GM12878 (cell line): Measurements from ENCODE around the gene RFX7. TPM values are rescaled to one million over a fixed set of nuclear protein-coding genes. Genes with fewer than 3 reads are reported as not detected.

Experiments used
- ATAC-seq: fragments of 200-7000 bp; cut with Tn5 transposase; 3 replicates; pipeline ENCODE4 v1.9.1; 2020; ENCODE audit warnings: mild to moderate bottlenecking, moderate library complexity
- BruUV-seq: library from RNA; stranded (reverse); fragments of 400-500 nt; replicated peaks from 2 replicates; lab custom pipeline; 2021; lab: Mats Ljungman, UMichigan
- CTCF ChIA-PET: fragments of 300-600 bp; sonication (Branson Sonifier 250); formaldehyde crosslinking; extraction: SDS; loops from one replicate; lab custom pipeline; 2021; ENCODE audit warnings: inconsistent platforms; lab: Yijun Ruan, JAX
- POLR2A ChIA-PET: fragments of 350-600 bp; formaldehyde crosslinking; extraction: SDS; loops from one replicate; lab custom pipeline; 2021; ENCODE audit warnings: inconsistent platforms; lab: Charles Lee
- RAD21 ChIA-PET: fragments of 300-600 bp; sonication (Branson Sonifier 250); formaldehyde crosslinking; loops from one replicate; lab custom pipeline; 2023; ENCODE audit warnings: antibody characterized with exemption; ENCODE audit not compliant: unreplicated experiment; lab: Charles Lee
- SMC1A ChIA-PET: fragments of 300-600 bp; sonication (Branson Sonifier 250); formaldehyde crosslinking; loops from one replicate; lab custom pipeline; 2023; ENCODE audit not compliant: unreplicated experiment, uncharacterized antibody; lab: Charles Lee
- DNase-seq: peaks from one replicate; pipeline ENCODE4 v3.0.0-alpha.2; 2011; ENCODE audit warnings: low read depth, low spot score
- FAIRE-seq: peaks from 3 replicates; lab custom pipeline; 2011; peaks lifted over from hg19 to GRCh38; lab: Jason Lieb, UNC
- H2AFZ ChIP-seq: 2 replicates; pipeline ENCODE4 v1.6.0; 2011; ENCODE audit warnings: low read depth, low read length, control low read depth; ENCODE audit not compliant: control insufficient read depth
- H3K27ac ChIP-seq: 2 replicates; pipeline ENCODE4 v1.5.1; 2011; ENCODE audit warnings: control low read depth; ENCODE audit not compliant: control insufficient read depth, insufficient read depth
- H3K27me3 ChIP-seq, 2 experiments: replicated peaks in 1 of 2; 2 replicates each; pipeline versions ENCODE4 v1.6.0 to v1.6.1; 2011; ENCODE audit warnings: low read length in 1 of 2; ENCODE audit not compliant: control insufficient read depth in 2 of 2, insufficient read depth in 2 of 2
- H3K36me3 ChIP-seq, 2 experiments: 2 replicates each; pipeline ENCODE4 v1.5.1; 2011; ENCODE audit warnings: low read length in 1 of 2; ENCODE audit not compliant: control insufficient read depth in 2 of 2, insufficient read depth in 2 of 2
- H3K4me1 ChIP-seq: 2 replicates; pipeline ENCODE4 v1.6.1; 2011; ENCODE audit warnings: mild to moderate bottlenecking, low read length, moderate library complexity, mixed read lengths; ENCODE audit not compliant: control insufficient read depth, insufficient read depth
- H3K4me2 ChIP-seq: 2 replicates; pipeline ENCODE4 v1.6.0; 2011; ENCODE audit warnings: control low read depth; ENCODE audit not compliant: control insufficient read depth, insufficient read depth
- H3K4me3 ChIP-seq: fragments of 200-600 bp; sonication (generic); 2 replicates; pipeline ENCODE4 v1.5.1; 2016
- H3K79me2 ChIP-seq: 2 replicates; pipeline ENCODE4 v1.6.0; 2011; ENCODE audit warnings: low read length; ENCODE audit not compliant: control insufficient read depth, insufficient read depth
- H3K9ac ChIP-seq: 2 replicates; pipeline ENCODE4 v1.8.0; 2011; ENCODE audit warnings: low read length, control low read depth, mixed read lengths; ENCODE audit not compliant: control insufficient read depth, insufficient read depth
- H3K9me3 ChIP-seq: replicated peaks from 3 replicates; pipeline ENCODE4 v1.5.1; 2011; ENCODE audit warnings: mild to moderate bottlenecking, low read length; ENCODE audit not compliant: control insufficient read depth, insufficient read depth
- H4K20me1 ChIP-seq: 2 replicates; pipeline ENCODE4 v1.6.0; 2011; ENCODE audit not compliant: control insufficient read depth, insufficient read depth
- CBX3 ChIP-seq: fragments of 200-600 bp; sonication (generic); IDR thresholded peaks from 2 replicates; pipeline ENCODE4 v1.6.1; 2016; ENCODE audit warnings: low read depth, borderline replicate concordance
- CBX5 ChIP-seq: sonication (generic); IDR thresholded peaks from 2 replicates; pipeline ENCODE4 v1.6.1; 2016; ENCODE audit warnings: low read depth, moderate library complexity, mild to moderate bottlenecking, inconsistent platforms
- HCFC1 ChIP-seq: fragments of 150-350 bp; IDR thresholded peaks from 2 replicates; pipeline ENCODE4 v1.6.1; 2014; ENCODE audit warnings: low read length
- KLF5 ChIP-seq: fragments of 450-650 bp; IDR thresholded peaks from 2 replicates; pipeline ENCODE4 v1.6.1; 2014; ENCODE audit warnings: mild to moderate bottlenecking; ENCODE audit not compliant: partially characterized antibody
- PKNOX1 ChIP-seq: fragments of 450-650 bp; IDR thresholded peaks from 2 replicates; pipeline ENCODE4 v1.6.1; 2016; ENCODE audit warnings: mild to moderate bottlenecking
- RBBP5 ChIP-seq: fragments of 200-600 bp; sonication (generic); conservative IDR thresholded peaks from 2 replicates; pipeline ENCODE4 v1.6.1; 2016
- REST ChIP-seq: IDR thresholded peaks from 2 replicates; pipeline ENCODE4 v1.6.1; 2012; ENCODE audit warnings: mild to moderate bottlenecking, low read depth, low read length
- SIX5 ChIP-seq: IDR thresholded peaks from 2 replicates; pipeline ENCODE4 v1.6.1; 2011; ENCODE audit warnings: mild to moderate bottlenecking, low read depth, low read length, moderate library complexity; ENCODE audit not compliant: severe bottlenecking
- ZBED1 ChIP-seq: IDR thresholded peaks from 2 replicates; pipeline ENCODE4 v1.6.1; 2016; ENCODE audit warnings: borderline replicate concordance
- ZBTB33 ChIP-seq: fragments of 450-650 bp; IDR thresholded peaks from 2 replicates; pipeline ENCODE4 v1.6.1; 2017; ENCODE audit warnings: mild to moderate bottlenecking
- WGBS: methylation state at CpG from one replicate; pipeline ENCODE4 v1.1.6; 2016; ENCODE audit warnings: low lambda C conversion rate; ENCODE audit not compliant: insufficient replicate concordance, insufficient coverage; ENCODE audit errors: missing lambda C conversion rate; 5-methylcytosine and 5-hydroxymethylcytosine counted together
- in situ Hi-C: fragments of 300-500 bp; cut with MboI; formaldehyde crosslinking; loops from 9 replicates; pipeline ENCODE4 v1.14.3; 2018; ENCODE audit warnings: mixed read lengths
- intact Hi-C: fragments of 100-400 bp; cut with micrococcal nuclease; formaldehyde crosslinking; loops from one replicate; pipeline ENCODE4 v1.14.2; 2022; ENCODE audit not compliant: unreplicated experiment
- polyA plus RNA-seq, 11 experiments: library from polyadenylated mRNA; depleted of rRNA in 4 of 11; unstranded in 6 of 11; stranded (reverse) in 5 of 11; fragments of >200 nt; fragmentation: Nextera tagmentation in 4 of 11; fragmentation: Illumina TruSeq in 1 of 11; extraction: Ambion mirVana in 4 of 11; extraction: Trizol in 1 of 11; gene quantifications; 1 replicate in 1 of 11; 2 replicates in 10 of 11; pipeline versions ENCODE4 v1.2.1 to v1.2.3, GENCODE V29; 2011 to 2016; ENCODE audit warnings: inconsistent platforms in 2 of 11, missing spikeins in 2 of 11, low read depth in 1 of 11
- total RNA-seq, 4 experiments: library from RNA; depleted of rRNA in 3 of 4; stranded (reverse); fragments of >200 nt in 3 of 4; fragmentation: Illumina TruSeq in 1 of 4; extraction: Trizol in 1 of 4; gene quantifications; 2 replicates each; pipeline versions ENCODE4 v1.2.1 to v1.2.3, GENCODE V29; 2013 to 2021

RFX7 gene
- total and polyA plus RNA-seq, 10 of the 15 experiments (the other 5 are each of a cell fraction or from before 2014, with no cell fraction given) = 3.2 to 31.4 (median 10.7) TPM

GRCh38 chr15:56233549-56233948 is 10.1 kb downstream of the RFX7 start (continued):
- TF ChIP-seq REST (no peak), HCFC1 (no peak), PKNOX1 (no peak)
- TF ChIP-seq, all 136 proteins: peak for 0

GRCh38 chr15:56232058-56232457 is 11.6 kb downstream of the RFX7 start:
- H3K4me2 ChIP-seq = no peak overlapping the region
- intact Hi-C loops = no loop called here
- H3K79me2 ChIP-seq = peaks cover 32% of the 10 kb centered on the region
- SMC1A ChIA-PET = no interaction called here
- no peak overlapping the region for H3K27ac ChIP-seq
- no peaks in the 10 kb centered on the region for H3K27me3 ChIP-seq
- in situ Hi-C loops = no loop called here
- peaks cover 4 to 17% of the 10 kb centered on the region in 2 experiments; a peak in 3 of 4 replicates for H3K36me3 ChIP-seq
- POLR2A ChIA-PET = no interaction called here
- FAIRE-seq (no peak), DNase-seq (no peak), ATAC-seq (no peak)
- H4K20me1 ChIP-seq = no peaks in the 10 kb centered on the region
- H3K9ac ChIP-seq = no peak overlapping the region
- CTCF ChIA-PET = interaction anchor here (1.1 kb wide), 1 partner anchor 13 kb away, joined by 3 read pairs; no protein-coding TSS in a partner anchor
- WGBS = 100% methylated on average over 3 of the region's 3 CpGs
- no peak overlapping the region for H3K4me3 ChIP-seq
- no peaks in the 10 kb centered on the region for H3K4me1 ChIP-seq
- peaks cover 61% of the 10 kb centered on the region for H3K9me3 ChIP-seq
- RAD21 ChIA-PET = no interaction called here
- H2AFZ ChIP-seq = no peak overlapping the region
- TF ChIP-seq ZBTB33 = peak; percentile 64; the same call in 1 of the 2 replicates
- peak; percentile 84; the same call in 1 of the 2 replicates for TF ChIP-seq CBX3
- TF ChIP-seq KLF5 = peak; percentile 43
- no peak for TF ChIP-seq SIX5
- TF ChIP-seq CBX5 = peak; percentile 98
- no peak for TF ChIP-seq ZBED1
- TF ChIP-seq RBBP5 = no peak
- BruUV-seq = no TSS peak
